HG02610 (cell line): ENCODE data around the gene PLCG2.
A peak's percentile ranks its signal among the peaks of the same experiment; 100 is the strongest.
"Not testable (repeated sequence)": the region's sequence is repeated elsewhere in the genome, so short reads cannot be mapped to it uniquely, and the experiment has no call there.

Experiments
- ATAC-seq: cut with Tn5 transposase; IDR thresholded peaks from one replicate; pipeline ENCODE4 v1.9.1; 2021; ENCODE audit warnings: mild to moderate bottlenecking, moderate library complexity; ENCODE audit not compliant: unreplicated experiment

Gene PLCG2

DNA sequence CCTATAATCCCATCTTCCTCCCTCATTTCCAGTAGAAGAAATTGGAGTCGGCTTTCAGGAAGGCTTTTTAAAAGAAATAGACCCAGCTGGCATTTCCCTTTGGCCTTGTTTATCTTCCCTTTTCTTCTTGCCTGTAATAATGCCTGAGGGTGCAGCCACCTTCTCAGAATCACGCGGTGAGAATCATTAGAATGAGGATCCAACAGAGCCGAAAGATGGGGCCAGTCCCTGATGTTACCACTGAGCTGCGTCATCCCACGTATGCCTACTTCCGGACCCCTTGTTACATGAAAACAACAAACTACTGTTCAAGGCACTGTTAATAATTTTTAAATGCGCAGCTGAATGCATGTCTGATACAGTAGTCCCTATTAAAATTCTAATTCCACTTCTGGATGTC is 208.0 kb downstream of the PLCG2 start:
- ATAC-seq, result no peak

DNA sequence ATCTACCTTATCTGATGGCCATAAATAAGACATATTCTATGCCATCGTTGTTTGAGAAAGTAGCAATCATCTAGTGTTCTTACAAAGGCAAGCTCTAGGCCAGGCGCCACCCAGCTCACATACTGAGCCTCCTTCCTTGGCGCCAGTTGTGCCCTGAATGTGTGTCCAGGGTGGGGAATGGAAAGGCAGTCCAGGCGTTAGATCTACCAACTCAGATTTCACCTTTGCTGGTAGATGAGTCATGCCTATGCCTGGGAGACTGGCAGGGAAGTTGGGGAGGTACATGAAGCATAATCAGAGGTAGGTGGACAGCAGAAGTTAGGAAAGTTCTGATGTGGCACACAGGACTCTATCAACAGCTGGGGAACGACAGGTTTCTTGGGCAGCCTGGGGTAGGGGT is 208.6 kb downstream of the PLCG2 start:
- ATAC-seq, result no peak

GRCh38 chr16:81992859-81993258 is 213.8 kb downstream of the PLCG2 start:
- ATAC-seq, result no peak

DNA sequence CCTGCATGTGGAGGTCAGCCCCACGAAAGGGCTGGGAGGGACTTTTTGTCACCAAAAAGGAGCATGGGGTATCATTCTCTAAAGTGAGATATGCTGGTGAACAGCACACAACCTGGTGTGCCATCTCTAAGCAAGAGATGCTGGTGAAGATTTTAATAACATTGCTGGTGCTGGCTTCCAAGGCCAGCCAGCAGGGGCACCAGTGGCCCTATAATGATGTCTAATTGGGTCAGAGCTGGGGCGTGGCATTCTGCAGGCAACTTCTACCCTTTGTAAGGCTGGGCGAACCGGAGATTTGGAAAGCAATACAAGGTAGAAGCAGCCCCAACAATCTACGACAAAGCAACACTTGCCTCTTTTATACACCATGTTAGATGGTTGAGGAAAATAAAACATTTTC is 215.4 kb downstream of the PLCG2 start:
- no peak for ATAC-seq

- no peak for ATAC-seq
Observed at GRCh38 chr16:81995651-81996050, 216.6 kb downstream of the PLCG2 start.

DNA sequence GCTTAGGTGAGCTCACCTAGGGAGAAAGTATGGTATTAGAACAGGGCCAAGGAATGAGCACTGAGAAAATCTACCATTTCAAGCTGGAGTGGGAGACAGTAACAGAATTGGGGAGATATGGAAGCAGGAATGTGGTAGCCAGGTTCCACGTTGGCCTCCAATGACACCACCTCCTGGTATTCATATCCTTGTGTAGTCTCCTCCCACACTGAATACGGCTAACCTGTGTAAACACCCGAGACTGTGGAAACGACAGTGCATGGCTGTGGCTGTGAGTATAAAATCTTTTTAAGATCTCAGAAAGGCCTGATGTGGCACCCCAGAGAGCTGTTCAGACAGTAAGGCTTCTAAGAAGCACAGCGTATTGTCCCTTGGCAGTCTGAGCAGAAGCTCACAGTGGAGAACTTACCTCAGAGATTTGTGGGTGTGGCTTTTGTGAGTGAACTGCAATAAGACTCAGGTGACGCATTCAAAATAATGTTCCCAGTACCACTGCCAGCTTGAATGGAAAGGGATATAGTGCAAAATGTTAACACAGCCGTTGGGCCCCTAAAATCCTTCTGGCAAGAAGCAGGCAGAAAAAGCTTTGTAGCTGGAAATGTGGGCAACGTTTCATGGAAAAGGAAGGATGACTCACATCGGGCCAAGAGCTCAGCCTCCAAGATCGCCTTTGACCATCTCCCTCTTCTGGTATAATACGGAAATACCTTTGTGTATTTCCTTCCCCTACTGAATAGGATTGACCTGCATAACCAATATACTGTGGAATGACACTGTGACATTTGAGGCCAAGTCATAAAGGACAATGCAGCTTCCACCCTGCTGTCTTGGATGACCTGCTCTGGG is 217.8 kb downstream of the PLCG2 start:
- ATAC-seq, result no peak

DNA sequence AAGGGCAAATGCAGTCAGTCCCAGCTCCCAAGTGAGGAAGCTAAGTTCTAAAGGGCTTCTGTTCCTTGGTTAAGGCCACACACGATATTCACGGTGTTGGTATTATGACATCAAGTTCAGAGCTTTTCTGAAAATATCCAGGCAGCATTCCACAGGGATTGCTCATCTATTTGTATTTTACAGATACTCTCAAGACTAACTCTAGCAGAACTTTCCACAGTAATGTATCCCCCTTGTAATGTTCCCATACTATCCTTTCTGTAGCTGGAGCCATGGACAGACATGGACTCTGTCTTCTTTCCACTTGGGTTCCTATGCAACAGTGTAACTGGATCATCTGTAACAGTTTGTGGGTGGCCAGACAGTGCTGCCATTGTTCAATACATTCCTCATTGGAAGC is 218.6 kb downstream of the PLCG2 start:
- no peak for ATAC-seq

- ATAC-seq, result no peak
Observed at GRCh38 chr16:82002831-82003230, 223.7 kb downstream of the PLCG2 start.

DNA sequence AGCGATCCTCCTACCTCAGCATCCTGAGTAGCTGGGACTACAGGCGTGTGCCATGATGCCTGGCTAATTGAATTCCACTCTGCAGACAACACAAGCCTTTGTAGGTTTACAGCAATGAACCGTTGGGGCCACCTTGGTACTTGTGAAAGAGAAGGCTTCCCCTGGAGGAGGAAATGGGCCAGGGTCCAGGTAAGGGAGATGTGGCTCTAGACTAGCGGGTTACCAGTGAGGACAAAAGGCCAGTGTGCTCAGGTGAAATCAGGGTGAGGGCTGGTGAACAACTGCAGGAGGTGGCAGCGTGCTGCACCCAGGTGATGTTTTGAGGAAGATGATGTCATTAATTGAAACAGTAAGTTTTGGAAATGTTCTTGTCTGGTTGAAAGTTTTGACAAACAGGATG is 225.5 kb downstream of the PLCG2 start:
- no peak for ATAC-seq

DNA sequence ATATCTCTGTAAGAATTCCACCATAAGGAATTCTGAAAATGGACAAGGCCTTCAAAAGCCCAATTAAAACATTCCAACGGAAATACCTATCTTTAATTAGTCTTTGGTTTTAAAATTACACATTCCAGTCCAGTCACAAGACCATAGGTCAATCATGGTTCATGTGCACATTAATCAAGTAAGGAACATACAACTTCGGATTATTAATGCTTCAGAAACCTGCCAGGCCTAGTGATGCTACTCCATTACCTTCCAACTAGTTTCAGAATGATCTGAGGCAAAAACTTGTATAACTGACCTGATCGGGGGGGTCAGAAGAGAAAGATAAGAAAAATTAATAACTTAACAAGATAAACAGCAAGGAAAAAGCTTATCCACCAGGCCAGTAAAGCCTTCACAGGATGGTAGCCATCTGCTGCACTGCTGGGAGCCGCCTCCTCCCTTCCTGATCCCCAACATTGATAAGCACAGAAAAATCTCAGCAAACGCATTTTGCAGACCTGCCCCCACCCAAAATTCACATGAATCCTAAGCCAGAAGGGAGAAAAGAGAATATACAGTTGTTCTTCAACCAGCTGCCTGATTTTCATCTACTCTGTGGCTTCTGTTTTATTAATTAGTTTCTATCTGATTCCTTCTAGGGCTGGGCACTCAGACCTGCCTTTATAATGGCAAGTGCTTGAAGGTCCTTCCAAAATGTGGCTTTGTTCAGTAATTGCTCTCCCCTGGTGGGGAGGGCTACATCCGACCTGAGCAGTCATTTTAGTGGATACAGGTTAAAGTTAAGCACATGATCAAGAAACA is 226.1 kb downstream of the PLCG2 start:
- no peak for ATAC-seq

DNA sequence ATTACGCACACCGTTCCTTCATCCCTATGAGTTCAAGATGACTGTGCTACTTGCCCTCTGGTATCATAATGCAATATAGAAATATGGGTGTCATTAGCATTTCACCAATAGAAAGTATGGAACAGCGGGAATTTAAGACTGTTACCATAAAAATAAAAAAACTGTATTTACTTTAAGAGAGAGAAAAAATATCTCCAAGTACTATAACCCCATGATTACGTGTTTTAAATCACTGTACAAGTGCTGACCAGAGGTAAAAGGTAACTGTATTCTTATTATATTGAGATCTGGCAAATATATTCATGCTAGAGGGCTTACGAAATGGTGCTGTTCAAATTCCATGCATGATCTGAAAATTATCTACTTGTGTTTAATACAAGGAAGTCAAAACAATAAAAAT is 226.9 kb downstream of the PLCG2 start:
- ATAC-seq, result no peak

GRCh38 chr16:82007189-82007588 is 228.1 kb downstream of the PLCG2 start:
- ATAC-seq, result no peak

DNA sequence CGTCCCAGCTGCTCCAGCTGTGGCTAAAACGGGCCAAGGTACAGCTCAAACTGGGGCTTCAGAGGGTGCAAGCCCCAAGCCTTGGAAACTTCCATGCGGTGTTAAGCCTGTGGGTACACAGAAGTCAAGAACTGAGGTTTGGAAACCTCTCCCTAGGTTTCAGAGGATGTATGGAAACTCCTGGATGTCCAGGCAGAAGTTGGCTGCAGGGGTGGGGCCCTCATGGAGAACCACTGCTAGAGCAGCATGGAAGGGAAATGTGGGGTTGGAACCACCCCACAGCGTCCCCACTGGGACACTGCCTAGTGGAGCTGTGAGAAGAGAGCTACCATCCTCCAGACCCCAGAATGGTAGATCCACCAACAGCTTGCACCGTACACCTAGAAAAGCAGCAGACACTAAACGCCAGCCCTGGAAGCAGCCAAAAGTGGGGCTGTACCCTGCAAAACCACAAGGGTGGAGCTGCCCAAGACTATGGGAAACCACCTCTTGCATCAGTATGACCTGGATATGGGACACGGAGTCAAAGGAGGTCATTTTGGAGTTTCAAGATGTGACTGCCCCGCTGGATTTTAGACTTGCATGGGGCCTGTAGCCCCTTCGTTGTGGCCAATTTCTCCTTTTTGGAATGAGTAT is 230.0 kb downstream of the PLCG2 start:
- ATAC-seq, result no peak

GRCh38 chr16:82009789-82010188 is 230.7 kb downstream of the PLCG2 start:
- ATAC-seq, result not testable (repeated sequence)

GRCh38 chr16:82010649-82011048 is 231.6 kb downstream of the PLCG2 start:
- ATAC-seq, result no peak

DNA sequence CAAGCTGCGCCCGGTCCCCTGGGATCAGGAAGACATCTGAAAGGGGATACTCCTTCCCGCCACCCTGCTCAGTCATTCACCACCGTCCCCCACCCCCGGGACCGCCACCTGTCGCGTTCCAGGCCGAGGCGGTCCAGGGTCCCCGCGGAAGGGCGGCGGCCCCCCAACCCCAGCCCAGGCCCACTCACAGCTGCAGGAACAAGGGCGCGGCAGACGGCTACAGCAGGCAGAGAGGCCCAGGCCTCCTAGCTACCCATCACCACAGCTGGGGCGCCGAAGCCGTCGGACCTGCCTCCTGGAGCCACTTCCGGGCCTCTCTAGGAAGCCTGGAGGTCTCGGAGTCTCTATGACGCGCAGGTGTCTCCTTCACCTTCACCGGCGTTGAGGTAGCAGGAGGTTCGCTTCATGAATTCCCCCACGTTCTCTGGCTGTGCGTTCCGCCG is 232.1 kb downstream of the PLCG2 start, which contains the start of gene SDR42E1:
SDR42E1 (minus strand) TSS at position 272 of the 443 bp plus-strand sequence. CDS start 10,612 bp downstream, outside the sequence.
- peak; percentile 93 for ATAC-seq
